Heart right ventricle (tissue), 16 donors: ENCODE measurements around the gene GTF2F2. TPM values are rescaled to one million over a fixed set of nuclear protein-coding genes. Genes with fewer than 3 reads are reported as not detected.
A peak's percentile ranks its signal among the peaks of the same experiment; 100 is the strongest.

Source experiments
- ATAC-seq, 8 donors: fragments of 200-7000 bp; cut with Tn5 transposase; one replicate each; pipeline ENCODE4 v1.9.1; 2020; ENCODE audit warnings: mild to moderate bottlenecking in 8 of 8, moderate library complexity in 8 of 8, moderate number of reproducible peaks in 1 of 8
- DNase-seq, 2 donors: peaks; one replicate each; pipeline ENCODE4 v3.0.0-alpha.2; 2020
- H3K27ac ChIP-seq, 10 donors: fragments of 200-600 bp; sonication (generic) in 2 of 10; one replicate each; pipeline versions ENCODE4 v1.5.0 to v1.8.0; 2020 to 2022; ENCODE audit warnings: mild to moderate bottlenecking in 3 of 10
- H3K27me3 ChIP-seq, 7 donors: fragments of 200-600 bp; one replicate each; pipeline ENCODE4 v1.8.0; 2021 to 2022; ENCODE audit warnings: mild to moderate bottlenecking in 2 of 7
- H3K36me3 ChIP-seq, 9 donors: fragments of 200-600 bp; sonication (generic) in 1 of 9; one replicate each; pipeline versions ENCODE4 v1.5.0 to v1.8.0; 2020 to 2022; ENCODE audit warnings: mild to moderate bottlenecking in 2 of 9
- H3K4me1 ChIP-seq, 9 donors: fragments of 200-600 bp; sonication (generic) in 1 of 9; one replicate each; pipeline versions ENCODE4 v1.5.0 to v1.8.0; 2020 to 2022; ENCODE audit warnings: mild to moderate bottlenecking in 4 of 9
- H3K4me3 ChIP-seq, 10 donors: fragments of 200-600 bp; sonication (generic) in 2 of 10; one replicate each; pipeline versions ENCODE4 v1.5.0 to v1.8.0; 2020 to 2022; ENCODE audit warnings: mild to moderate bottlenecking in 7 of 10, moderate library complexity in 2 of 10
- H3K9me3 ChIP-seq, 11 donors: fragments of 200-600 bp in 10 of 11; sonication (generic) in 2 of 11; one replicate each; pipeline versions ENCODE4 v1.5.0 to v1.8.0; 2013 to 2022; ENCODE audit warnings: mild to moderate bottlenecking in 2 of 11, control low read depth in 1 of 11, moderate library complexity in 1 of 11
- WGBS, 2 donors: extraction: QIAGEN DNeasy Blood & Tissue Kit; methylation state at CpG; one replicate each; pipeline ENCODE4 v1.1.7; 2013; ENCODE audit warnings: inconsistent platforms in 1 of 2; 5-methylcytosine and 5-hydroxymethylcytosine counted together
- intact Hi-C, 10 donors: fragments of 100-400 bp; cut with DNase I; formaldehyde crosslinking; loops; one replicate each; pipeline versions ENCODE4 v1.11.1 to v1.14.2; 2022
- polyA plus RNA-seq, 2 donors: library from polyadenylated mRNA; stranded (reverse); fragments of 200-250 nt; gene quantifications; one replicate each; pipeline ENCODE4 v1.2.3, GENCODE V29; 2013
- total RNA-seq, 10 donors: library from RNA; stranded (reverse); fragmentation: NEBNext Ultra II Directional in 3 of 10; extraction: Animal tissue kit (Norgen Biotek cat#: 25700) in 3 of 10; gene quantifications; one replicate each; pipeline versions ENCODE4 v1.2.1 to v1.2.4, GENCODE V29; 2021 to 2023
- TF ChIP-seq, protein P1 (sequence below), 9 donors: fragments of 200-600 bp; sonication (generic) in 2 of 9; IDR thresholded peaks; one replicate each; pipeline versions ENCODE4 v1.5.0 to v1.8.0; 2021 to 2022; ENCODE audit warnings: antibody characterized with exemption in 9 of 9, mild to moderate bottlenecking in 5 of 9, moderate library complexity in 1 of 9
- donor health status: Arrhythmogenic right ventricular cardiomyopathy.
- donor health status: ischemic (EF 13 %, LVEDD 7.1; RV severe dilation, severe dysfunction).
- donor health status: healthy with polysubstance abuse.
- donor health status: DM: no; HTN: yes; CAD: no.
- donor health status: DM: no; HTN: no; CAD: no.
- donor health status: ischemic (EF 25% LVEDD 6.9; RV normal size, moderate dysfunction).
- donor health status: ischemic (EF 25% LVEDD 5.7; RV mildly dilated, moderate dysfunction).
- donor health status: healthy.
- donor health status: DM: yes; HTN: yes; CAD: no.
- donor health status: Ischemic cardiomyopathy.
- donor health status: ischemic (EF 35%, LVEDD 5.7; RV mildly dilated, moderate dysfunction).
- donor health status: nonischemic (EF 11% LVEDD 7.7; RV severe dilation, severe dysfunction).
- donor health status: DM: yes; HTN: yes; CAD: no.
- donor health status: PGD.
- donor health status: ischemic (EF 29% LVEDD 5.4; RV normal size, mild dysfunction).
- donor health status: nonischemic (EF 23%, LVEDD 6.1; RV moderate dilation, normal function).

GTF2F2 gene
- total and polyA plus RNA-seq, 12 donors, result 15.8 to 24.9 (median 21.5) TPM

DNA sequence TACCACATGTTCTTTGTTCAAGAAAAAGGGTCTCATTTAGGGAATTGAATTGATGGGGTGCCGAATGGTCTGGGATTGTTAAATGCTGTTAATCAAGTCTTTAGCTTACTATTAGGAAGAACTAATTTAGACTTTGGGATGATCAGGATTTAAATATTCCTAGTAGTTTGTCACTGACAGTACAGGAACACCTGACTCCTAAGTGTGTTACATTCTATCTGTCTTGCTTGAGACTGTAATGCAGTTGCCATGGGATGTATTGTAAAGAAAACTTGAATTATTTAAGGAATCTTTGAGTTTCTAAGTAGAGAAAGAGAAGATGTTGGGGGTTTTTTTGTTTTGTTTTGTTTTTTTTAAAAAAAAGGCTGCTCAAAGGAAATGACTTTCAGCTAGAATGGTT is 98.4 kb downstream of the GTF2F2 start:
- ATAC-seq, result no peak
- H3K27ac ChIP-seq, result peak overlapping the region in 1 of 10 donors; percentile 5

DNA sequence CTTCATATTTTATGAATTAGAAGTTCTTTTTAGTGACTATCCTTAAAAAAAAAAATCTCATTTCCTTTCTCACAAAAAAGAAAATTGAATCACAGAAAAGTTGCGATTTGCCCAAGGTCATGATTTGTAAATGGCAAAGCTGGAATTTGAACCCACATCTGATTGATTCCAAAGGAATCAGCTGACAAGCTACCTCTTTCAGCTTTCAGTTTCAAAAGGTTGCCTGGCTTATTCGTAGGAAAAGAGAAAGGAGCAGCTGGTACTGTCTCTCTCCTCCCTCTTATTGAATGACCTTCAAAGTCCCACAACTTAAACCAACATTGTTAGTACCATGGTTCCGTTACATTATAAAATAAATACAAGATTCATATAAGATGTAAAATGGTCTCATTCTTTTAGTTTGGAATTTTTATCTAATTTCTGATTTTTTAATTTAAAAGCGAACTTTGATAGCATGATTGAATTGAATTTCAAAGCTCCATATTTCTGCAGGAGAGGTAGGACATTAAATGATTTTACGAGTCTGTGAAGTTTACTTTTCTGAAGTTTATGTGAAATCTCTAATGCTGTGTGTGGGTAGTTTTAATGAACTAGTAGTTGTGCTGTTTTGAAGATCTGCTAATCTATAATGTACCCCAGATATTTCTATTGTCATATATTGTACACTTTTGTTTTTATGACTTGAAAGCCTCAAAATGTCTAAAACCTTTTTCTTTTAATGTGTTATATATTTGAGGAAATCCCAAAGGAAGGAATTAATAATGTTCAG is 99.0 kb downstream of the GTF2F2 start:
- Histone ChIP-seq H3K4me1 (peaks cover 0 to 31% (median 21%) of the 10 kb centered on the region in 9 donors), H3K27me3 (no peaks in the 10 kb centered on the region), H3K36me3 (no peaks in the 10 kb centered on the region), H3K9me3 (no peaks in the 10 kb centered on the region), H3K4me3 (no peak overlapping the region), H3K27ac (peak overlapping the region in 1 of 10 donors; percentile 5)
- 70 to 79% methylated on average over 5 of the region's 5 CpGs for WGBS, 2 donors
- intact Hi-C loops, result no loop called here
- TF ChIP-seq, protein P1, sequence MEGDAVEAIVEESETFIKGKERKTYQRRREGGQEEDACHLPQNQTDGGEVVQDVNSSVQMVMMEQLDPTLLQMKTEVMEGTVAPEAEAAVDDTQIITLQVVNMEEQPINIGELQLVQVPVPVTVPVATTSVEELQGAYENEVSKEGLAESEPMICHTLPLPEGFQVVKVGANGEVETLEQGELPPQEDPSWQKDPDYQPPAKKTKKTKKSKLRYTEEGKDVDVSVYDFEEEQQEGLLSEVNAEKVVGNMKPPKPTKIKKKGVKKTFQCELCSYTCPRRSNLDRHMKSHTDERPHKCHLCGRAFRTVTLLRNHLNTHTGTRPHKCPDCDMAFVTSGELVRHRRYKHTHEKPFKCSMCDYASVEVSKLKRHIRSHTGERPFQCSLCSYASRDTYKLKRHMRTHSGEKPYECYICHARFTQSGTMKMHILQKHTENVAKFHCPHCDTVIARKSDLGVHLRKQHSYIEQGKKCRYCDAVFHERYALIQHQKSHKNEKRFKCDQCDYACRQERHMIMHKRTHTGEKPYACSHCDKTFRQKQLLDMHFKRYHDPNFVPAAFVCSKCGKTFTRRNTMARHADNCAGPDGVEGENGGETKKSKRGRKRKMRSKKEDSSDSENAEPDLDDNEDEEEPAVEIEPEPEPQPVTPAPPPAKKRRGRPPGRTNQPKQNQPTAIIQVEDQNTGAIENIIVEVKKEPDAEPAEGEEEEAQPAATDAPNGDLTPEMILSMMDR (IDR thresholded peaks at IDR 0.05), result no peak
- DNase-seq (no peak), ATAC-seq (peak in 2 of 8 donors; percentile 35 to 67)

More for the DNA sequence above, 98.4 kb downstream of the GTF2F2 start:
- Histone ChIP-seq H3K4me1 (peaks cover 0 to 31% (median 21%) of the 10 kb centered on the region in 9 donors), H3K9me3 (no peaks in the 10 kb centered on the region), H3K27me3 (no peaks in the 10 kb centered on the region), H3K36me3 (no peaks in the 10 kb centered on the region), H3K4me3 (no peak overlapping the region)
- intact Hi-C loops, result no loop called here
- no peak for DNase-seq
- TF ChIP-seq, protein P1 (IDR thresholded peaks at IDR 0.05), result no peak
- WGBS, 2 donors, result 96% methylated on average over 1 of the region's 1 CpG

- Histone ChIP-seq H3K4me3 (no peak overlapping the region), H3K27me3 (no peaks in the 10 kb centered on the region), H3K9me3 (no peaks in the 10 kb centered on the region), H3K4me1 (peaks cover 0 to 31% (median 21%) of the 10 kb centered on the region in 9 donors), H3K27ac (no peak overlapping the region), H3K36me3 (no peaks in the 10 kb centered on the region)
- 82 to 83% methylated on average over 4 of the region's 4 CpGs for WGBS, 2 donors
- ATAC-seq (no peak), DNase-seq (no peak)
- TF ChIP-seq, protein P1 (IDR thresholded peaks at IDR 0.05), result no peak
- intact Hi-C loops, result no loop called here
These were observed 99.6 kb downstream of the GTF2F2 start for GRCh38 chr13:45219938-45220375.

DNA sequence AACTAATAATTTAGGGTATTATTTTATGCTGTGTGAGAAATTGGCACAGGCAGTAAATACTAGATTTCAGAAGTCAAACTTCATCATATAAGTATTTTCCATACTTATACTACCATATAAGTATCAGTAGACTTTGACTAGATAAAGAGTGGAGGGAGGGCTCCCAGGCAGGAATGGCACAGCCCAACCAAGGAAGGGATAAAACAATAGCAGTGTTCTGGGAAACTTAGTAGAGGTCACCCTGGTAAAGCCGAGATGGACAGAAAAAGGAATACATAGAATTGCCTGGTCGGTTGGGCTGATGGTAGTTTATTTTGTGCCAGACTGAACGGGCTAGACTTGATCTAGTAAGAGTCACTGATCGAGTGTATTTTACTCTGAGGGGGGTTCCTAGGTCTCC is 100.1 kb downstream of the GTF2F2 start:
- ATAC-seq (no peak), DNase-seq (no peak)
- Histone ChIP-seq H3K4me1 (peaks cover 0 to 31% (median 21%) of the 10 kb centered on the region in 9 donors), H3K4me3 (no peak overlapping the region), H3K27ac (no peak overlapping the region), H3K36me3 (no peaks in the 10 kb centered on the region), H3K9me3 (no peaks in the 10 kb centered on the region), H3K27me3 (no peaks in the 10 kb centered on the region)
- 89 to 97% methylated on average over 4 of the region's 4 CpGs for WGBS, 2 donors
- intact Hi-C loops, result no loop called here
- TF ChIP-seq, protein P1 (IDR thresholded peaks at IDR 0.05), result no peak
